ENCODE measurements around the gene ST6GAL1.
"Not testable (repeated sequence)": the region's sequence is repeated elsewhere in the genome, so short reads cannot be mapped to it uniquely, and the experiment has no call there.

Gene ST6GAL1

GRCh38 chr3:186978712-186979111, 48.4 kb downstream of the ST6GAL1 start:
- H3K4me3 Mint-ChIP-seq, result no peak overlapping the region
- peaks cover 40% of the 10 kb centered on the region for H3K4me1 Mint-ChIP-seq
- no peak for DNase-seq (ENCODE audit: low spot score in 2 of 2)
- no peak for ATAC-seq (ENCODE audit: low read depth)
- H3K27me3 Mint-ChIP-seq, result no peaks in the 10 kb centered on the region
- peaks cover 32% of the 10 kb centered on the region for H3K36me3 Mint-ChIP-seq
- H3K9me3 Mint-ChIP-seq, result no peaks in the 10 kb centered on the region
- peak overlapping the region; percentile 67 for H3K27ac Mint-ChIP-seq

DNA sequence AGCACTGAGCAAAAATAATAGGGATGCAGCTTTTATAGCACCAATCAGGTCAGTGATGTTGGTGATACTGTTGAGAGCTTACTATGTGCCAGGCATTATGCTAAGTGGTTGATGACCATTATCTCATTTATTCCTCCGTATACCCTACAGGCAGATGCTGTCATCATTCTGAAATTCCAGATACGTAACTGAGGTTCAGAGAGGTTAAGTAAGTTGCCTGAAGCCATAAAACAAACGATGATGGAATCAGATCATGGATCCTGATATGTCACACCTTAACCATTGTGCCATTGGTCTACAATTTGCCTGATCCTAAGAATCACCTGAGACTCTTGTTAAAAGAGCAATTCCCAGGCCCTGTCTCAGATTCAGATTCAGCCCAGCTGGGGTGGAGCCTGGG, 49.5 kb downstream of the ST6GAL1 start:
- Mint-ChIP-seq H3K4me1 (peaks cover 44% of the 10 kb centered on the region), H3K9me3 (no peaks in the 10 kb centered on the region), H3K36me3 (peaks cover 40% of the 10 kb centered on the region), H3K27ac (peak overlapping the region; percentile 67), H3K4me3 (no peak overlapping the region), H3K27me3 (no peaks in the 10 kb centered on the region)
- no peak for ATAC-seq (ENCODE audit: low read depth)
- DNase-seq (ENCODE audit: low spot score in 2 of 2), result no peak

DNA sequence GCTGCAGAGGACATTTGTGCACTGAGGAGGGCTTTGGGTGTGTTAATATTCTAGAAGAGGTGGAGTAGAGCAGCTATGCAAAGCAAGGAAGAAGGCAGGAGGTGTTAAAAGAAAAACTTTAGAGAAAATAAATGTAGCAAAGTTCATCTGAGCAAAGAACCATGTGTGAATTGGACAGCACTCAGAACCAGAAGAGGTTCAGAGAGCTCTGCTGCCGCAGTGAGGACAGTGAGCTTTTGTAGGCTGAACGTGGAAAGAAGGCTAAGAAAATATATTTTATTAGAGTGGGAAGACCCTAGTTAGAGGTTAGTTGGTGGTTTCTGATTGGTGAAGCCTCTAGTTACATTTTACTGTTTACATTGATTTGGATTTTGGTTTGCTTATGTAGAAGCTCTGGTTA, 50.7 kb downstream of the ST6GAL1 start:
- DNase-seq (ENCODE audit: low spot score in 2 of 2) (no peak), ATAC-seq (ENCODE audit: low read depth) (no peak)
- Mint-ChIP-seq H3K27ac (peak overlapping the region; percentile 62), H3K27me3 (no peaks in the 10 kb centered on the region), H3K4me1 (peaks cover 40% of the 10 kb centered on the region), H3K36me3 (peaks cover 30% of the 10 kb centered on the region), H3K4me3 (no peak overlapping the region), H3K9me3 (no peaks in the 10 kb centered on the region)

DNA sequence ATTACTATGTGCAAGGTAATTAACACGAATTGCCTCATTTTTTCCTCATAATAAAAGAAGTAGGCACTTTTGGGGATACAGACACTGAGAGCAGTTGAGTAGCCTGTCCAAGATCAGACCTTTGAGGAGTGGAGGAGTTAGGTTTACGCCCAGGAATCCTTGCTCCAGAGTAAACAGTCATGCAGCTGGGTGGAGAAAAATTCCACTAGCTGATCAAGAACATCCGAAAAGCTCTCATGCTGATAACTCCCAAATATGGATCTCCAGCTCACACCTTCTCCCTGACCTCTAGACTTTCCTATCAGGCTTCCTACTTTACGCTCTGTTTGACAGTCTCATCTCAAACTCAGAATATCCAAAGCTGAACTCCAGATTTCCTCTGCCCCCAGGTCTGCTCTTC, 53.3 kb downstream of the ST6GAL1 start:
- peak overlapping the region; percentile 45 for H3K27ac Mint-ChIP-seq
- no peaks in the 10 kb centered on the region for H3K9me3 Mint-ChIP-seq
- DNase-seq (ENCODE audit: low spot score in 2 of 2), result no peak
- peaks cover 36% of the 10 kb centered on the region for H3K36me3 Mint-ChIP-seq
- H3K4me1 Mint-ChIP-seq, result peaks cover 60% of the 10 kb centered on the region
- H3K4me3 Mint-ChIP-seq, result no peak overlapping the region
- no peaks in the 10 kb centered on the region for H3K27me3 Mint-ChIP-seq
- ATAC-seq (ENCODE audit: low read depth), result no peak

DNA sequence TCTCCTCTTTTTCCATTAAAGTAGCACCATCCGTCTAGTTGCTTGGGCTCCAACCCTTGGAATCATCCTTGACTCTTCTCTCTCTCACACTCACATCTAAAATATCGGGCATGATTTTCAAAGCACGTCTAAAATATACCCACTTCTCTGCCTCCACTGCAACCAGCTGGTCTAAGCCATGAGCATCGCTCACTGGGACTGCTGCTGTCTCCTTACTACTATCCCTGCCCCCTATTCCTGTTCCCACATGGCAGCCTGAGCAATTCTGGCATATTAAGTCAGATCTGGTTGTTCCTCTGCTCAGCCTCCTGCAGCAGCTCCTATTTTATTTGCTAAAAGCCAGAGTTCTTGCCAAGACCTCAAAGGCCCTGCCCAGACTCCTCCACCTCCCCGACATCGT, 53.7 kb downstream of the ST6GAL1 start:
- peaks cover 34% of the 10 kb centered on the region for H3K36me3 Mint-ChIP-seq
- H3K9me3 Mint-ChIP-seq, result no peaks in the 10 kb centered on the region
- H3K4me3 Mint-ChIP-seq, result no peak overlapping the region
- no peaks in the 10 kb centered on the region for H3K27me3 Mint-ChIP-seq
- H3K4me1 Mint-ChIP-seq, result peaks cover 61% of the 10 kb centered on the region
- peak overlapping the region; percentile 45 for H3K27ac Mint-ChIP-seq
- DNase-seq (ENCODE audit: low spot score in 2 of 2) (no peak), ATAC-seq (ENCODE audit: low read depth) (no peak)

- Mint-ChIP-seq H3K4me3 (peak overlapping the region; percentile 52), H3K36me3 (peaks cover 36% of the 10 kb centered on the region), H3K27me3 (no peaks in the 10 kb centered on the region), H3K27ac (peak overlapping the region; percentile 92), H3K4me1 (peaks cover 68% of the 10 kb centered on the region), H3K9me3 (no peaks in the 10 kb centered on the region)
- ATAC-seq (ENCODE audit: low read depth), result peak; percentile 89
- DNase-seq (ENCODE audit: low spot score in 2 of 2), result peak in 1 of 2 donors; percentile 39
Measured at GRCh38 chr3:186985661-186986364, 55.5 kb downstream of the ST6GAL1 start.

DNA sequence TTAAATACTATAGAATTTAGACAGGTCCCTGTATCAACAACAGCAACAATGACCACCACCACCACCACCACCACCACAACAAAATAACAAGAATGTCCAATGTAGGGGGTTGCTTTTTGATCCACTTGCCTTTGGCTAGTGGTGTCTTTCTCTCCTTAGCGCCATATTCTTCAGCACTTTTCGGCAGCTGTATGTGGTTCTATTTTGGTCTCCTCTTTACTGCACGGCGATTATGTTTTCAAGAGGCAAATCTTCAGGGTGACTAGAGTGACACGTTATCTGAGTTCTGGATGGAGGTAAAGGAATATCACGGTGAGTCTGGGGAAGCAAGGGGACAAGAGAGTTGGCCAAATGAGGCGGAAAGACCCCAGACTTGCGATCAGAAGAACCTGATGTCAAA, 56.1 kb downstream of the ST6GAL1 start:
- peak overlapping the region; percentile 92 for H3K27ac Mint-ChIP-seq
- no peaks in the 10 kb centered on the region for H3K9me3 Mint-ChIP-seq
- peaks cover 68% of the 10 kb centered on the region for H3K4me1 Mint-ChIP-seq
- DNase-seq (ENCODE audit: low spot score in 2 of 2), result no peak
- H3K4me3 Mint-ChIP-seq, result peak overlapping the region; percentile 76
- peak; percentile 27 for ATAC-seq (ENCODE audit: low read depth)
- peaks cover 34% of the 10 kb centered on the region for H3K36me3 Mint-ChIP-seq
- H3K27me3 Mint-ChIP-seq, result no peaks in the 10 kb centered on the region

- no peaks in the 10 kb centered on the region for H3K9me3 Mint-ChIP-seq
- peaks cover 30% of the 10 kb centered on the region for H3K36me3 Mint-ChIP-seq
- peaks cover 68% of the 10 kb centered on the region for H3K4me1 Mint-ChIP-seq
- peak overlapping the region; percentile 92 for H3K27ac Mint-ChIP-seq
- ATAC-seq (ENCODE audit: low read depth) (no peak), DNase-seq (ENCODE audit: low spot score in 2 of 2) (no peak)
- no peaks in the 10 kb centered on the region for H3K27me3 Mint-ChIP-seq
- peak overlapping the region; percentile 76 for H3K4me3 Mint-ChIP-seq
Measured at GRCh38 chr3:186986816-186987215, 56.5 kb downstream of the ST6GAL1 start.

DNA sequence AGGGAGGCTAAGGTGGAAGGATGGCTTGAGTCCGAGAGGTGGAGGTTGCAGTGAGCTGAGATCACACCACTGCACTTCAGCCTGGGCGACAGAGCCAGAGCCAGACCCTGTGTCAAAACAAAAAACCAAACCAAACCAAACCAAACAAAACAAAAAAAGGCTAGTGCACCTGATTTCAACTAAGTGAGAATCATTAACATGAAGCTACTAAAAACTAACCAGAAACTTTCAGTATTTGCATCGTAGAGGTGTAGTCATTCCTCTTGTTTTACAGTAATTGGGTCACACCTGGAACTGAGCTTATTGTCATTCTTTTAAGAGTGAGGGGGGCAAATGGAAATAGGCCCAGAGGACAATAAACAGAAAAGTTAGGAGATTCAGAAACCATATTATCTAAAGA, 58.5 kb downstream of the ST6GAL1 start:
- DNase-seq (ENCODE audit: low spot score in 2 of 2) (no peak), ATAC-seq (ENCODE audit: low read depth) (no peak)
- H3K36me3 Mint-ChIP-seq, result peaks cover 28% of the 10 kb centered on the region

GRCh38 chr3:186989429-186989828, 59.1 kb downstream of the ST6GAL1 start:
- peaks cover 22% of the 10 kb centered on the region for H3K36me3 Mint-ChIP-seq
- H3K9me3 Mint-ChIP-seq, result no peaks in the 10 kb centered on the region
- ATAC-seq (ENCODE audit: low read depth) (no peak), DNase-seq (ENCODE audit: low spot score in 2 of 2) (no peak)
- no peak overlapping the region for H3K4me3 Mint-ChIP-seq
- H3K4me1 Mint-ChIP-seq, result peaks cover 70% of the 10 kb centered on the region
- no peaks in the 10 kb centered on the region for H3K27me3 Mint-ChIP-seq
- peak overlapping the region; percentile 26 for H3K27ac Mint-ChIP-seq

More for the DNA sequence above, 58.5 kb downstream of the ST6GAL1 start:
- Mint-ChIP-seq H3K9me3 (no peaks in the 10 kb centered on the region), H3K4me1 (peaks cover 71% of the 10 kb centered on the region), H3K27ac (peak overlapping the region; percentile 26), H3K4me3 (no peak overlapping the region), H3K27me3 (no peaks in the 10 kb centered on the region)

GRCh38 chr3:186990277-186990676, 60.0 kb downstream of the ST6GAL1 start:
- DNase-seq (ENCODE audit: low spot score in 2 of 2) (no peak), ATAC-seq (ENCODE audit: low read depth) (no peak)
- peak overlapping the region; percentile 26 for H3K27ac Mint-ChIP-seq
- no peaks in the 10 kb centered on the region for H3K9me3 Mint-ChIP-seq
- no peak overlapping the region for H3K4me3 Mint-ChIP-seq
- peaks cover 19% of the 10 kb centered on the region for H3K36me3 Mint-ChIP-seq
- no peaks in the 10 kb centered on the region for H3K27me3 Mint-ChIP-seq
- peaks cover 67% of the 10 kb centered on the region for H3K4me1 Mint-ChIP-seq

- Mint-ChIP-seq H3K27ac (peak overlapping the region; percentile 91), H3K9me3 (no peaks in the 10 kb centered on the region), H3K4me3 (no peak overlapping the region), H3K4me1 (peaks cover 64% of the 10 kb centered on the region), H3K36me3 (peaks cover 19% of the 10 kb centered on the region), H3K27me3 (no peaks in the 10 kb centered on the region)
- no peak for DNase-seq (ENCODE audit: low spot score in 2 of 2)
- no peak for ATAC-seq (ENCODE audit: low read depth)
Measured at GRCh38 chr3:186990878-186991308, 60.6 kb downstream of the ST6GAL1 start.

- no peaks in the 10 kb centered on the region for H3K27me3 Mint-ChIP-seq
- H3K36me3 Mint-ChIP-seq, result peaks cover 18% of the 10 kb centered on the region
- DNase-seq (ENCODE audit: low spot score in 2 of 2) (no peak), ATAC-seq (ENCODE audit: low read depth) (no peak)
- H3K4me1 Mint-ChIP-seq, result peaks cover 65% of the 10 kb centered on the region
- H3K27ac Mint-ChIP-seq, result peak overlapping the region; percentile 91
- no peaks in the 10 kb centered on the region for H3K9me3 Mint-ChIP-seq
- peak overlapping the region; percentile 35 for H3K4me3 Mint-ChIP-seq
Measured at GRCh38 chr3:186991470-186991869, 61.1 kb downstream of the ST6GAL1 start.

DNA sequence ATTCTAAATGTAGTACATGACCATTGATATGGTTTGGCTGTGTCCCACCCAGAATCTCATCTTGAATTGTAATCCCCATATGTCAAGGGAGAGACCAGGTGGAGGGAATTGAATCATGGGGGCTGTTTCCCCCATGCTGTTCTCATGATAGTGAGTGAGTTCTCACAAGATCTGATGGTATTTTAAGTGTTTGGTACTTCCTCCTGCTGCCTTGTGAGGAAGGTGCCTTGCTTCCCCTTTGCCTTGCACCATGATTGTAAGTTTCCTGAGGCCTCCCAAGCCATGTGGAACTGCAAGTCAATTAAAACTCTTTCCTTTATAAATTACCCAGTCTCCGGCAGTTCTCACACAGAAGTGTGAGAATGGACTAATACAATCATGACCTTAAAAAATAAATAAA, 61.8 kb downstream of the ST6GAL1 start:
- not testable (repeated sequence) for ATAC-seq (ENCODE audit: low read depth); DNase-seq (ENCODE audit: low spot score in 2 of 2); H3K27me3 Mint-ChIP-seq; H3K9me3 Mint-ChIP-seq
- H3K27ac Mint-ChIP-seq, result peak overlapping the region; percentile 91
- H3K4me1 Mint-ChIP-seq, result peaks cover 64% of the 10 kb centered on the region
- peak overlapping the region; percentile 43 for H3K4me3 Mint-ChIP-seq
- H3K36me3 Mint-ChIP-seq, result peaks cover 18% of the 10 kb centered on the region

DNA sequence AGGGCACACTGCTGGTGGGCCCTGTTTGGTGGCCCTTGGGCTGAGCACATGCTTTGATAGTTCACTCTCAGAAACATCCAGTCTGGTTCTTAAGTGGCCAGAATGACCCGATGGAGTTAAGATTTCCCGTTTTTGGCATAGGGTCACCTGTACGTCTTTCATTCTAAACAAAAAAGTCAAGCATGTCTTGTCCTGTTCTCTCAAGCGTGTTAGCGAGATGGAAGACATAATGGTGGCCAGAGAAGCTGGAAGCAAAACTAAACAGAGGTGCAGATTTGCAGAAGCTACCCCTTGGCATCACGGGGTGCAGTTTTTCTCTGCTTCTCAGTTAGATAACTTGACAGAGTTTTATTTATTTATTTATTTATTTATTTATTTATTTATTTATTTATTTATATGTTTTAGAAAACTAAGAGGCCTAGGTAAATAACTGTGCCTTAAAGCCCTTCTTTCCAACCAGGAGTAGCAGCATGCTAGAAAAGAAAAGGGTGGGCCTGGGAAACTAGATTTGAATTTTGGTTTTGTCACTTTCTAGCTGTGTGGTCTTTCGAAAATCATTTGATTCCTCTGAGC, 63.0 kb downstream of the ST6GAL1 start:
- DNase-seq (ENCODE audit: low spot score in 2 of 2) (no peak), ATAC-seq (ENCODE audit: low read depth) (peak; percentile 61)
- H3K9me3 Mint-ChIP-seq, result no peaks in the 10 kb centered on the region
- no peaks in the 10 kb centered on the region for H3K27me3 Mint-ChIP-seq
- peak overlapping the region; percentile 40 for H3K4me3 Mint-ChIP-seq
- peaks cover 60% of the 10 kb centered on the region for H3K4me1 Mint-ChIP-seq
- H3K36me3 Mint-ChIP-seq, result peaks cover 14% of the 10 kb centered on the region
- H3K27ac Mint-ChIP-seq, result peak overlapping the region; percentile 85

Measured in memory B cell (primary cell).